Upper lobe of left lung (tissue), 4 donors: ENCODE measurements around the gene NOG.

Experiments used
- POLR2AphosphoS5 ChIP-seq, 2 donors: sonication (generic); formaldehyde crosslinking; IDR thresholded peaks; one replicate each; pipeline ENCODE4 v1.5.1; 2017; ENCODE audit warnings: antibody characterized with exemption in 2 of 2
- TF ChIP-seq, protein P1 (sequence below), 6 experiments: fragments of 450-650 bp in 4 of 6; fragments of 200-600 bp in 2 of 6; sonication (generic) in 2 of 6; IDR thresholded peaks; one replicate each; pipeline ENCODE4 v1.5.1; 2016 to 2019; ENCODE audit warnings: antibody characterized with exemption in 6 of 6

DNA sequence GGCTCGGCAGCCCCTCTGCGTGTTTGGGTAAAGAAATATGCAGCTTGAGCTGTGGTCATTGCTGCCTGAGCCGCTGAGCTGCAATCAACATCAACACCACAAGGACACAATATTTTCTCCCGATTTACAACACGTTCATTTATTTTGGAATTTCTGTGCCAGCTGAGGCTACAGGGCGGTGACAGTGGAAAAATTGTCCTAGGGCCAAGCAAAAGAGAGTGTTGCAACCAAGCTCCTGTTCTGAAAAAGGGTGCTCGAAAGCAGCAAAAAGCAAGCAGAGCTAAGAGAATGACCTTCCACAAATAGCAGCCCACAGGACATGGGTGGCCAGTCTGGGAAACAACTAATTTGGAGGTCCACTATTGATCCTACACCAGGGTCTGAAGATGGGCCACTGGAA is 35.4 kb upstream of the NOG start:
- no peak for TF ChIP-seq POLR2AphosphoS5 (IDR thresholded peaks at IDR 0.05)
- TF ChIP-seq, protein P1, sequence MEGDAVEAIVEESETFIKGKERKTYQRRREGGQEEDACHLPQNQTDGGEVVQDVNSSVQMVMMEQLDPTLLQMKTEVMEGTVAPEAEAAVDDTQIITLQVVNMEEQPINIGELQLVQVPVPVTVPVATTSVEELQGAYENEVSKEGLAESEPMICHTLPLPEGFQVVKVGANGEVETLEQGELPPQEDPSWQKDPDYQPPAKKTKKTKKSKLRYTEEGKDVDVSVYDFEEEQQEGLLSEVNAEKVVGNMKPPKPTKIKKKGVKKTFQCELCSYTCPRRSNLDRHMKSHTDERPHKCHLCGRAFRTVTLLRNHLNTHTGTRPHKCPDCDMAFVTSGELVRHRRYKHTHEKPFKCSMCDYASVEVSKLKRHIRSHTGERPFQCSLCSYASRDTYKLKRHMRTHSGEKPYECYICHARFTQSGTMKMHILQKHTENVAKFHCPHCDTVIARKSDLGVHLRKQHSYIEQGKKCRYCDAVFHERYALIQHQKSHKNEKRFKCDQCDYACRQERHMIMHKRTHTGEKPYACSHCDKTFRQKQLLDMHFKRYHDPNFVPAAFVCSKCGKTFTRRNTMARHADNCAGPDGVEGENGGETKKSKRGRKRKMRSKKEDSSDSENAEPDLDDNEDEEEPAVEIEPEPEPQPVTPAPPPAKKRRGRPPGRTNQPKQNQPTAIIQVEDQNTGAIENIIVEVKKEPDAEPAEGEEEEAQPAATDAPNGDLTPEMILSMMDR (IDR thresholded peaks at IDR 0.05), result no peak
